Posterior vena cava (tissue), 2 donors: ENCODE results near the gene TTC9. TPM values are rescaled to one million over a fixed set of nuclear protein-coding genes. Genes with fewer than 3 reads are reported as not detected.

Source experiments
- DNase-seq: peaks from one replicate; pipeline ENCODE4 v3.0.0-alpha.2; 2020; ENCODE audit warnings: low spot score
- intact Hi-C, 2 donors: fragments of 100-400 bp; cut with DNase I; formaldehyde crosslinking; loops; one replicate each; pipeline versions ENCODE4 v1.14.1 to v1.14.2; 2022 to 2023
- total RNA-seq, 2 donors: library from RNA; stranded (reverse); fragmentation: NEBNext Ultra II Directional; extraction: Animal tissue kit (Norgen Biotek cat#: 25700); gene quantifications; one replicate each; pipeline ENCODE4 v1.2.1, GENCODE V29; 2021
- donor health status: DM: yes; HTN: yes; CAD: no.
- donor health status: DM: yes; HTN: yes; CAD: no.

The TTC9 gene
- total RNA-seq, 2 donors from 2014 or later = 0.83 to 1.0 TPM

DNA sequence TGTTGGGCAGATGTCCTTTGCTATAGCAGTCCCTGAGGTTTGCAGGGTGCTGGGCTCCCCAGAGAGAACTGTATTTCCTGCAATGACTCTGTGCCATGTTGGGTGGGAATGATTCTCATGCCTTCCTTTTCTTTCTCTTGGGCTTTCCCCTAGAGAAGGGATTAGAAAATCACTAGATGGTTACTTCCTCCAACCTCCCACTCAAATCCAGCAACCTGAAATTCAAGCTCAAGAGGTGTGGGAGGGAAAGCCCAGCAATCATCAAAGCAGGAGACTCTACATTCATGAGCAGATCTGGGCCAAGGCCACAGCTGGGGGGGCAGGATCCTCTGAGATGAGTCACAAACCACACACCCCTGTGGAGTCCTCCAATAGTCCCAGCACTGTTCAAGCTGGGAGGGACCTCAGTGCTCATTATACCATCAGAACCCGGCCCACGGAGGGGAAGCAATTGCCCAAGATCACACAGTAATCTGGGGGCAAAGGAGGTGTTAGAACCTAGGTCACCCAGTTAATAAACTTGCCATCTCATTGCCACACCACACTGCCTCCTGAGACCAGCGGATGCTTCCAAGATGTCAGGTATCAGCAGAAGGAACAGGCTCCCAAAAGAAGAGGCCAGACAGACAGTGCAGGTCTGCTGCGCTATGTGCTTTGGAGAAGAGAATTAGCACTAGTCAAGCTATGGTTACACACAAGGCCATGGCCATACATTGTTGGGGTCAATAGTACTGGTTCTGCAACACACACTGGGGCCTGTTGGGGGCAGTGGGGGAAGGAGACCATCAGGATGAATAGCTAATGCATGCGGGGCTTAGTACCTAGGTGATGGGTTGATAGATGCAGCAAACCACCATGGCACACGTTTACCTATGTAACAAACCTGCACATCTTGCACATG lies 65.7 kb downstream of the TTC9 start:
- intact Hi-C loops = no loop called here
- no peak for DNase-seq

DNA sequence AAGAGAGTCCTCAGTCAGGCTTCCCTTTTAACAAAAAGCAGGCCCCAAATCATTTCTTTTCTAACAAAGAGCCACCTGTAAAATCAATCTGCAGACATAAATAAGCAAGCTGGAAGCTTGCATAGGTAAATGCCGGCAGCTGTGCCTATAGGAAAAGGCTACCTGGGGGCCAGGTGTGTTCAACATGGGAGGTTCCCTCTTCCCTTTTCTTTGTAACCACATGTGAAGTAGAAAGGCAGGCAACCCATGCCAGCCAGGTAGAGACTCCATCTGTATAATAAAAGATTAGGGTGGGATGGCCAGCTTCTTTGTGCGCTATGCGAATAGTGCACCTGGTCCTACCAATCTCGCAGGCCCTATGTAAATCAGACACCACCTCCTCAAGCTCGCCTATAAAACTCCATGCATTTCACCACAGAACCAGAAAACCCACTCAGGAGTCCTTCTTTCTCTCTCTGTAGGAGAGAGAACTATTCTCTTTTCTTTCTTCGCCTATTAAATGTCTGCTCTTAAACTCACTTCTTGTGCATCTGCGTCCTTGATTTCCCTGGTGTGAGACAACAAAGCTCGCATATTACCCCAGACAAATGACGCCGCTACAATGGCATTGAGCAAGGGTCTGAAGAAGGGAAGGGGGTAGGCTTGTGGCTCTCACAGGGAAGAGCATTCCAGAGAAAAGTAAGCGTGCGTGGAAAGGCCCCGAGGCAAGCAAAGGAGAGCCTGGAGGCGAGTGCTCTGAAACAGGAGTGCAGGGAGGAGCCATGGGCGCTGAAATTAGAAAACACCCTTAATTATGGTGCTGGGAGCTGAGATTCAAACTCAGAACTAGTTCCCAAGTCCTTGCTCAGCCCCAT lies 67.2 kb downstream of the TTC9 start:
- intact Hi-C loops = no loop called here
- no peak for DNase-seq

DNA sequence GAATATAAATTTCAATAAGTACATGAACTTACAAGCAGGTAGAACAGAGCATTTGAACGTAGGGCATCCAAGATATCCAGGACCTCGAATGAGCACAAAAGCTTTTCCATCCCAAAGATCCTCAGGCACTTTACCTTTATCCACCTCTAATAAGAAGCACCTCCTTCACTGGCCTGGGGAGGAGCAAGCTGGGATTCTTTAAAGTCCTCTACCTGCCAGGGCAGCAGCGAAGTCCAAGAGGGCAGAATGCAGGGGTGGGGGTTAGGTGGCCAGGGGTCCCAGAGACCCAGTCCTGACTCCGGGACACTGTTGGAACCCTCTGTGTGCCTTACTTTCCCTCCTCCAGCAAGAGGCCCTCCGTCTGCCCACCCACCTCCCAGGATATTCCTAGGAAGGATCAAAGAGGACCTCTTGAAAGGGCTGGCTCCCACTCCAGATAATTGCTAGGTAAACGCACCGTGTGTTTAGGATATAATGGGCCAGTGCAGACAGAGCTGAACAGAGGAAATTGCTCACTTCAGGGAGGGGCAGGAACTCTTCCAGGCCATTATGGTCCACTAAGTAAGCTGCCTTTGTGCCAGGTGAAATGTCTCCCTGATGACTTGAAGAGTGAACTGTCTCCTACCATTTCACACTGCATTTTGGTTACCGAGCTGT lies 68.1 kb downstream of the TTC9 start:
- intact Hi-C loops = no loop called here
- DNase-seq = no peak

DNA sequence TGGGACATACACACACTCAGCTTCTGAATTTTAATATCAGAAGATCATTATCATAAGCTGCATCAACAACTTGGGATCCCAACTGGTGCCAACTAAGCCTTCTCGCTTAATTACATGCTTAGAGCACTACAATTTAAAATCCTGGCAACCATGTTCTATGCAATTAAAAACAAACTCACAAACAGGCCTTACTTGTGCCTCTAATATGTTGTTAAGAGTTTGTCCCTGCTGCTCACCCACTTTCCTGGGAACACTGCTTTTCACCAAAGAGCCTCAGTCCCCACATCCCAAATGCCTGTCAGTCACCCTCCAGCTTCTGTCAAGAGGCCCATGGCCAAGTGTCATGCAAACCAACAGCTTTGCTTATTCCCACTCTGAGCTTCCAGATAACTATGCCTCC lies 69.7 kb downstream of the TTC9 start:
- intact Hi-C loops = no loop called here
- no peak for DNase-seq

DNA sequence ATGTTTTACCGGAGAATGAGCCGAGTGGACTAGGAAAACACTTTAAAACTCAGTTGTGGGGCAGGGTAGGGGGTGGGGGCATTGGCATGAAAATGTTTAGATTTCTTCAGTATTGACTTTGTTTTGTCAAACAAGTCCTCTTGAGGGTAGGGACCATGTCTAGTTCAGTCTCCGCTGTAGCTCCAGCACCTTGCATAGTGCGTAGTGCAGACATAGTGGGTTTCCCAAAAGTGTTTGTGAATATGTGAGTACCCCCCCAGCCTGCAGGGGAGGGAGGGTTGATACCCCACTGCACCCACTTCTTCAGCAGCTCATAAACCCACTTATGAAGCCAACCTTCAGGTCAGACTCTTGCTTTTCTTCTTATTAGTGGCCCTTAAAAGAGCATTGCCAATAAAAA lies 71.4 kb downstream of the TTC9 start:
- no peak for DNase-seq
- intact Hi-C loops = no loop called here

DNA sequence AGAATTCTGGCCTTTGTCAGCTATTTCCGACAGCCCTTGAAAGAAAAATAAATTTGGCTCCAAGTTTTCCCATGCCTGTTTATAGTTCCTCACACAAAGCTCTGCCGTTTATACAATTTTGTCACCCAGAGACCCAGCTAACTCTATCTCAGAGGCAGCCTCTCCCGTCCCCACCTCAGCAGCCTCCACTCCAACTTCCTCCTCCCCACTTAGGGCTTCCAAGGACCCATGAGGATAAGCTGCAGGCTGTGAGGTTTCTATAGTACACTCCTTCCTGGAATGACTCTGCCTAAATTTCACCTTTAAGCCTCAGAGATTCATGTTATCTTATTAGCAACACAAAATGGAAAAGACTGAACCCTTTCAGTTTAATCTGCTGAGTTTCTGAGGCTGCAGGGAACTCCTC lies 71.8 kb downstream of the TTC9 start:
- DNase-seq = no peak
- intact Hi-C loops = no loop called here

DNA sequence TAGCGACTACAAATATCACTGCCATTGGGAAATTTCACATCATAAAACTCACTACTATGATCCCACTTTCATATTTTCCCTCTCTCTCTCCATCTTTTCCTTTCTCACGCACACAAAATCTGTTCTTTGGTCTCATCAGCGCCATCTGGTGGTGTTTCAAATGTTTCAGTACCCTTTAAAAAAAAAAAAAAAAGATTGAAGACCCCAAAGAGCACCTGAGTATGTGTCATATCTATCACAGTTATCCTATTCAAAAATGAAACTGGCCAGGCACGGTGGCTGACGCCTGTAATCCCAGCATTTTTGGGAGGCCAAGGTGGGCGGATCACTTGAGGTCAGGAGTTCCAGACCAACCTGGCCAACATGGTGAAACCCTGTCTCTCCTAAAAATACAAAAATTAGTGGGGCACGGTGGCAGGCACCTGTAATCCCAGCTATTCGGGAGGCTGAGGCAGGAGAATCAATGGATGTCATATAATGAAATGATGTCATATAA lies 72.4 kb downstream of the TTC9 start:
- intact Hi-C loops = no loop called here
- no peak for DNase-seq

DNA sequence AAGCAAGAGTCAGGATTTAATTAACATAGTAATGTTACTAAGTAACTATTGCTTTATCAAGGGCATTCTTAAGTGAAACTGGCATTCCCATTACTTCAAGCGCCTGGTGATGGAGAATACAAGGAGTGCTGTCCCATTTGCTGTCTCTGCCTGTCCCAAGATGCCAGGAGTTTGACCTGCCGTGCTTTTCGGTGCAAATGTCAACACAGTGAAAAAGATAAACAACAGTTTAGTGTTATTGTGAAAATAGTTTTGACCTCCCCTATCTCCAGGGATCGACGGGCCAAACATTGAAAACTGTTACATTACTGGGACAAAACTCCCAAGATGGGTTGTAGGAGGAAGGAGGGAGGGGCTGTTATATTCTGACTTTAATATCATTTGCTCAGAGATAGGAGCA lies 74.8 kb downstream of the TTC9 start:
- intact Hi-C loops = no loop called here
- DNase-seq = no peak

DNA sequence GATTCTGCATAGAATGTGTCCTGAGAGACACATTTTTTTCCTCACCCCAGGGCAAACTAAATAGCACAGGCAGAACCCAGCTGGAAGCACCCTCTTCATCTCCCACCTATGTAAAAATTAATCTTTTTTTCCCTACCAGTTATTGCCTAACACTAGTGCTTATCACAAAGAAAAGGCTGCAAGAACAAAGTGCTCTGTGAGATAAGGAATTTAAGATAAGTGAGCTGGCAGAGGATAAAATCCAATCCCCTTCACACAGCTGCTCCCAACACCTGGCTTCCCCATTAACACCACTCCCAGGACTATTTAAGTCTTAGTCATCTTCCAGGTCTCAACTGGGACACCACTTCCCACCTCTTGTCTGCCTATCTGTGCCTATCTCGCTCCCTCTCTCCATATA lies 75.2 kb downstream of the TTC9 start:
- no peak for DNase-seq
- intact Hi-C loops = no loop called here

DNA sequence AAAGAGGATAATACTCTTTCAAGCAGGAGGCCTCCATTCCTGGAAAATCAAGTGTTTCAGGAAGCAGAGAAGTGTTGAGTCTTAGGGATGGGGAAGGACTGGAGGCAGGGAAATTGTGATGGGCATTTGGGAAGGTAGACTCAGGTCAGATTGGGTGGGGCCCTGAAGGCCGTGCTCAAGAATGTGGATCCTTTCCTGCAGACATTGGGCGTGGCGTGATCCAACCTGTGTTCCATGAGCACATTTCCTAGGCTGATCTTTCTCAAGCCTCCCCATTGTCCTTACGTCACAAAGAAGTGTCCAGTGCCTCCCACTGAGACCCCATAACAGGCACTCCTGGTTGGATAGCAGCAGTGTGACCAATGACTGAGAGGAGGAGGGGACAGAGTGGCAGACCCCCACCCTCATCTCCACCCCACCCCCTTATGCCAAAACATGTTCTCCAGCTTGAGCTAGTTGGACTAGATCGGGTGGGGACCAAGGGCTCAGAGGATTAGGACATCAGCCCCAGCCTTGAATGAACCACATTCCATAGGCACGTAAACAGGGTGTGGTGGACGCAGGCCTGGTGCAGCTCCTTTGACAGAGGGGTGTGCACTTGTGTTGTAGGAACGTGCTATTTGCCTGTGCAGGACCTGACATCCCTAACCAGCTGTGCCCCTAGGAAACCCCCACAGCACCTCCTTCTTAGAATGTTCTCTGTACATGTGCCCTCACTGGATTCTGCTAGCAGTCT lies 76.8 kb downstream of the TTC9 start:
- DNase-seq = no peak
- intact Hi-C loops = no loop called here

DNA sequence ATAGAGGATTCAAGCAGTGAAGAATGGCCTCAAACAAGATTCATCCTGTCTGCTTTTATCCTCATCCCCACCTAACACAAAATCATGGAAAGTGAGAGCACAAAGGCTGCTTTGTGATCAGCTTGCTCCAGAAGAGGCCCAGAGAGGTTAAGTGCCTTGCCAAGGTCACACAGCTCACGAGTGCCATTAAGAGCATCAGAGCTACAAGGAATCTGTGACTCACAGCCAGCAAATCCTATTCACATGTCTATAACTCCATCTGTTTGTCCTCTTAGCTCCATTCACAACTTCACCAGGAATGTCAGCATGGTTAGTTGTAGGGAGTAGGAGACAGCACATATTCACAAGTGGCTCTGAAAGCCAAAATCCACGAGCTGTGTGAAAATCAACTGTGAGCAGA lies 79.8 kb downstream of the TTC9 start:
- no peak for DNase-seq
- intact Hi-C loops = loop anchor here in 1 of 2 donors (5.0 kb wide), 1 partner anchor 259 kb away; no protein-coding TSS in a partner anchor

DNA sequence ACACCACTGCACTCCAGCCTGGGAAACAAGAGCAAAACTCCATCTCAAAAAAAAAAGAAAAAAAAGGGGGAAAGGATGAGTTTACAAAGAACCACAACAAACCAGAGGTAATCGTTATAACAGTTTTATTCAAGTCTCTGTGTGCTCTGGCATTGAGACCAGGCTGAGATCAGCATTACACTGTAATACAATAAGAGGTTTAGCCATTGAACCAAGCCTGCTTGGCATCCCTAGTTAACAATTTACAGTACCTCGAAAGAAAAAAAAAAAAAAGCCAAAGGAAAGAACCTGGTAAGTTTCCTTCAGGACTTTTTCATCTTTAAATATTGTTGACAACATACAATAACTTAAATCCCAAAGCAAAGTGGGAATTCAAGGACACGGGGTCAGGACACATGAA lies 80.7 kb downstream of the TTC9 start:
- DNase-seq = no peak
- intact Hi-C loops = loop anchor here in 1 of 2 donors (5.0 kb wide), 1 partner anchor 260 kb away; no protein-coding TSS in a partner anchor

DNA sequence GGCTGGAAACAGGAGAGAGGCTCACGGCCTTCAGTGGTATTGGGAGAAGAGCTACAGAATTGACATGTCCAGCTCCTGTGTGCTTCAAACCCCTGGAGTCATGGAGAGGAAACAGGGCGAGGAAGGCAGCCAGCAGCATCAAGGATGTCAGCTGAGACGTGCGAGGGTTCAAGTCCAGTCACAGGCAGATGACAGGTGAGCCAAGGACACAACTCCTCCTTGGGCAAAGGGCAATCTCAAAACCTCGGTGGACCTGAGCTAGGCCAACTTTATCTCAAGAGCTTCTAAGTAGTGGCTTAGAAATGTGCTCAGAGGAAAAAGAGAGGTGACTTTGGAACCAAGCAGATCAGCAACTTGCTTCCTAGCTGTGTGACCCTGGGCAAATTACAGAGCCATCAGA lies 81.6 kb downstream of the TTC9 start:
- no peak for DNase-seq
- intact Hi-C loops = loop anchor here in 1 of 2 donors (5.0 kb wide), 1 partner anchor 261 kb away; no protein-coding TSS in a partner anchor

DNA sequence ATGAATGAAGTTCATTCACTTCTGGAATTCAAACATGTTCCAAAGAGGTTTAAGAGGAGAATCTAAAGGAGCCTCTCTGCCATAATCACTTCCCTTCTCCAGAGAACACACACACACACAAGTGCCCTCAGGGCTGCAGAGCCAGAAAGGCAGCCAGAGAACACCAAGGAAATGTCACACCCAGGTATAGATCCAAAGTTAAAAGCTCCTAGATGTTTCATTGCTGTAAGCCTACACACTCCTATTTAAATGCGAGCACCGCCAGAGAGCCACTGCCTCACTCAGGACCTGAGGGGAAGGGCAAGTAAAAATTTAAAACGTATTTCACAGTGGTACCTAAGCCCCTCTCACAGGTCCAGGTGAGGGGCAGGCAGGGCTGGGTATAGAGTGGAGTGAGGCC lies 82.4 kb downstream of the TTC9 start:
- DNase-seq = no peak
- intact Hi-C loops = loop anchor here in 1 of 2 donors (5.0 kb wide), 1 partner anchor 262 kb away; no protein-coding TSS in a partner anchor

DNA sequence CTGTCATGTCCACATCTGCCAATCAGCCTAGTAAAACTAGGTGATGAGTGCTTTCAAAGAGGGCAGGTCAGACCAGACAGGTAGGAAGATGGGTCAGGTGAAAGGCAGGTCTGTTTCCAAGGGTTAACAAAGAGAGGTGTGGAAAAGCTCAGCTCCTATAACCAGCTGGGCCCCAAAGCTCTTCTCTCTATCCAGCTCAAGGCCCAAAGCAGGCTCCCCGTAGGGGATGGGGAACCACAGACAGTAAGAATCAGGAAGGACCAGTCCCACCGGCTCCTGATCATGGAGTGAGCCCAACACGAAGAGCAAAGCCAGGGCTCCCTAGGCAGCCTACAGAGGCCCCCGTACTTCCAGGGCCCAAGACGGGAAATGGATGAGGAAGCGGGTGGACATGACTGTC lies 83.2 kb downstream of the TTC9 start:
- no peak for DNase-seq
- intact Hi-C loops = loop anchor here in 1 of 2 donors (5.0 kb wide), 1 partner anchor 263 kb away; no protein-coding TSS in a partner anchor
